DMS53 (cell line): Measurements from ENCODE around the gene GALNT9.
"Not testable (repeated sequence)": the region's sequence is repeated elsewhere in the genome, so short reads cannot be mapped to it uniquely, and the experiment has no call there.

Experiments
- DNase-seq: peaks from one replicate; lab custom pipeline; 2025; lab: John Stamatoyannopoulos, UW

The GALNT9 gene

GRCh38 chr12:132279184-132279889, 50.1 kb downstream of the GALNT9 start:
- DNase-seq, result no peak

DNA sequence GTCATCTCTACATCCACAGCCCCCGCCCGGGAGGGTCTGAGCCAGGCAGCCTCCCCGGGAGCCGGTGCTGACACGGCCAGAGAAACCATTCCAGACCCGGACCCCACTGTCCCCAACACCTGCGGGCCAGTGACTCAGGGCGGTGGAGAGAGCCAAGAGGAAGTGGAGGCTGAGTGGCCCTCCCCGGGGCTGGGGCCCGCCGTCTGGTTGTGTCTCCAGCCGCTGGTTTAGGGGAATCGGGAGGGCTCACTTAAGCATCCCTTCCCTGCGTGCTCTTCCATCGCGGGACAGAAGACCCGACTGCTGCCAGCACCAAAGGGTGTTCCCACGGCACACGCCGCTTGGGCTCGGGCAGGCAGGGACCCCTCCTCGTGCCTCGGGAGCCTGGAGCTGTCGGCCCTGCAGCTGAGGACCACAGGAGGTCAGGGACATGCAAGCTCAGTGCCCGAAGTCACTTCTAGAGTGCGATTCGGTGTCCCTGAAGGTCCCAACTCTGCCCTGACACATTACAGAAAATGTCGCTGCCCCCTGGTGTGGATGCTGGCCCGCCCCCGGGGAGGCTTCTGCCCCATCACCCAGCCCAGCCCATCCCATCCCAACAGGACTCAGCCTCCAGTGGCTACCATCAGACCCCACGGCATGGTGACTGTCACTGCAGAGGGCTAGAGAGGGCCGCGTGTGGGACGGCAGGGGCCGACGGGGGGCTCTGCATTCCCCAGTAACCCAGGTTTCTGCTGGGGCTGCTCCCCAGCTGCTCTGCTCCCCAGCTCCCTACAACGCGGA, 50.8 kb downstream of the GALNT9 start:
- no peak for DNase-seq

DNA sequence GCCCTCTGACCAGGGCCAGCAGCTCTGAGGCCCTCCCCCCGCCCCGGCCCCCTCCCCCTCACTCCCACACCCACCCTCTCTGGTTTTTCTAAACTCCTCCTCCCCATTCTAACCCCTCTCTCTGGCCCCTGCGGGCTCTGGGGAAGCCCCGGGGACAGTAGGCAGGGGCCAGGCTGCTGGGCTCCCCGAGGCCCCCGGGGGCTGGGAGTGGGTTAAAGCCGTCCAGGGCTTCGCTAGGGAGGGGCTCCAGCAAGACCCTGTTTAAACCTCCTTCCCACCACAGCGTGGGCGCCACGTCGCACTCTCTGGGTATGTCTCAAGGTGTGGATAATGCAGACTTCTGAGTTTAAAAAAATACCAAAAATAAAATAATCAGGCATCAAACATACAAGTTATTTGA, 51.4 kb downstream of the GALNT9 start:
- no peak for DNase-seq

- DNase-seq, result no peak
Observed at GRCh38 chr12:132277374-132277941, 51.9 kb downstream of the GALNT9 start.

- no peak for DNase-seq
Observed at GRCh38 chr12:132276827-132277373, 52.5 kb downstream of the GALNT9 start.

DNA sequence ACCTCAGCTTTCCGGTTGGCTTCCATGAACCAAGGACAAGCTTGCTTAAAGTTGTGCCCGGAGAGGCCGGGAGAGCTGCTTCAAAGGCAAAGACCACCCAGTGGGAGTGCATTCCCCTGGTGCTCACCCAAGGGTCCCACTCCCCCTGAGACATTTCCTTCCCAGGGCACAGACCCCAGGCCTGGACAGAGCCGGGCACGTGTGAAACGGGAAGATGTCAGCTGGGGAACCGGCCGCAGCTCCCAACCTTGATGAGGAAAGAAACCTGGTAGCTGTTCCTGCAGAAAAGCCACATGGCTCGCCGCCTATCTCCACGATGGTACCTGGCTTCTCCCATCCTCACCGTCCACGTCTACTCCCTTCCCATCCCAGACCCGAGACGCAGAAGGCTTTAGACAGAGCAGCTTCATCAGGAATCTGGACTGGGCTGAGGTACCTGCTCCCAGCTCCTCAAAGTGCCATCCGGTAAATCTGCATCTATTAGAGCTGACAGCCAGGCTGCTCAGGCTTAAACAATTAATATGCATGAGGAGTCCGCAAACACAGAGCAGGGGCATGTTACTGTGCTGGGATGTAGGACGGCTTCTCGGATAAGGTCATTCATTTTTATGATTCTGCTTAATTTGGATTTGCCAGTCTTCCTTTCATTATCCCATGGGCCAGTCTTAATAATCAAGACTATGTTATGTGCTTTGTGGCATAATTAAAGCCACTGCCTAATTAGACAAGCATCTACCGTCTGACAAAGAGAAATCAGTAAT, 53.1 kb downstream of the GALNT9 start:
- no peak for DNase-seq

GRCh38 chr12:132275631-132276030, 53.8 kb downstream of the GALNT9 start:
- DNase-seq, result no peak

- no peak for DNase-seq
Observed at GRCh38 chr12:132275110-132275531, 54.3 kb downstream of the GALNT9 start.

- no peak for DNase-seq
Observed at GRCh38 chr12:132273992-132274334, 55.4 kb downstream of the GALNT9 start.

DNA sequence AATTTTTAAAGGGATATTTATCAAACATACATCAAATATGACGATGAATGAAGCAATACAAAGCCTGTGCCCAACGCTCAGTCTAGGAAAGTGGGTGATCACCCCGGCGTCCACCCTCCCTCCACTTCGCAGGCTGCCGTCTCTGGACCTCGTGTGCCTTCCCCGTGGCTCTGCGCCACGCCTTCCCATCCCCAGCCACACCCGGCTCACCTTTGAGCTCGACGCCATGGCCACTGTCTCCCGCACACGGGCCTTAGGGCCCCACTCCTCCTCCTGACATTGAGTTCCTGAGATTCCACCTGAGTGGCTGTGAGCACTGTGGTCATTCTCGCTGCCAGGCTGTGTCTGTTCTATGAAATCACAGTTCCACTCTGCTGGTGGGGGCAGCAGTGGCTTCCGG, 56.7 kb downstream of the GALNT9 start:
- DNase-seq, result no peak

DNA sequence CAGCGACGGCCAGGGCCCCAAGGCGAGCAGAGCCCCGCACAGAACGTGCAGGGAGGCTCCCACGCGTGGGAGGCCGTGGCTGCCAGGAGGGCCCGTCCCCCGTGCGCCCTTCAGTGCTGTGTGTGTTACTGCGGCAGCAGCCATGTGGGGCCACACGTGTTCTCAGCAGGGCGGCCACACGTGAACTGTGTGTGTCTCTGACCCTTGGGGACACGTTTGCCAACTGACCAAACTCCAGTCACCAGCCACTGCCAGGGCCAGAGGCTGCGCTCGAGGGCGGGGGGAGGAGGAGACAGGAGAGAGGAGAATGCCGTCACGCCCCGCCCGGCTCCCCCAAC, 57.7 kb downstream of the GALNT9 start:
- no peak for DNase-seq

DNA sequence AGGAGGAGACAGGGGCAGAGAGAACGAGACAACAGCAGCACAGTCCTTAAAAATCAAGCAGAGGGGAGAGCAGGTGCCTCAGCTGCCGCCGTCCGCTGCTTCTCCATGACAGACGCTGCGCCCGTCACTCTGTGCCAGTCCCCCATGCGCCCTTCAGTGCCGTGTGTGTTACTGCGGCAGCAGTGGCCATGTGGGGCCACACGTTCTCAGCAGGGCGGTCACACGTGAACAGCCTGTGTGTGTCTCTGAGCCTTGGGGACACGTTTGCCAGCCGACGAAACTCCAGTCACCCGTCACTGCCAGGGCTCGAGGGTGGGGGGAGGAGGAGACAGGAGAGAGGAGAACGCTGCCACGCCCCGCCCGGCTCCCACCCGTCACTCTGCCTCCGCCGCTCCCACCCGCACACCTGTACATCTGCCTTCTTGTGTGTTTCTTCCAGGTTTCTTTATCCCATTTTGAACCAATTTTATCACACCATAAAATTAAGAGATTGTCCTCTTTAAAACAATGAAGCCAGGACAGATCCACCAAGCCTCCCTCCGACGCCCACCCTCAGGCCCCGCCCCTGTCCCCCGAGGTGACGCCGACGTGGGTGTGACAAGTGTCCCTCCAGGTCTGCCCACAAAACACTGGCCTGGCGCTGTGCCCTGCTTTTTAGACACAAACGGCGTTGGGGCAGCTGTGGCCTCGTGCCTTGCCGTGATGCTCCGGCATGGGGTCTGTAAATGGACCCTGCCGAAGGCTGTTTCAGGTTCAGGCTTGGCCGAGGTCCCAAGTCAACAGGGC, 58.2 kb downstream of the GALNT9 start:
- DNase-seq, result no peak

- no peak for DNase-seq
Observed at GRCh38 chr12:132270516-132270915, 58.9 kb downstream of the GALNT9 start.

GRCh38 chr12:132269271-132269968, 60.0 kb downstream of the GALNT9 start:
- no peak for DNase-seq

DNA sequence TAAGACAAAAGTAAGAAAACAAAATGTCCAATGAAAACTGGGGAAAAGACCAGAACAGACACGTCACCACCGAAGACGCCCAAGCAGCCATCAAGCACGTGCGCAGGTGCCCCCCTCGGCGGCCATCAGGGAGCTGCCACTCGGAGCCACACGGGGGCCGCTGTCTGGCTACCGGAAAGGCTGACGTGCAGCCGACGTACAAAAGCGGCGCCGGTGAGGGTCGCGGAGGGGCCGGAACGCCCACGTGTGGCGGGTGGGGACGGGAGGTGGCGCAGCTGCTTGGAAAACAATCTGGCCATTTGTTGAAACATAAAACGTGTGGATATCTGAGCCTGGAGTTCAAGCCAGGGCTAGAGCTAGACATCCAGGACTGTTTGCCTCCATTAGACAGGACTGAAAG, 60.7 kb downstream of the GALNT9 start:
- no peak for DNase-seq

DNA sequence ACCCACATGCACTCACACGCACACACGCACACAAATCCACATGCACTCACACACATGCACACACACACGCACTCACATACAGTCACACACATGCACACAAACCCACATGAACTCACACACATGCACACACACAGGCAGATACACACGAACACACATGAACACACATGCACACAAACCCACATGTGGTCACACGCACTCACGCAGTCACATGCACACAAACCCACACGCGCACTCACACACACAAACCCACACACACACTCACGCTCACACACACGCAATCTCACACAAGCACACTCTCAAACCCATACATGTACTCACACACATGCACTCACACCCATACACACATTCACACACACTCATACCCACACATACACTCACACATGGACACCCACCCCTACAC, 61.5 kb downstream of the GALNT9 start:
- no peak for DNase-seq

GRCh38 chr12:132266802-132267201, 62.6 kb downstream of the GALNT9 start:
- no peak for DNase-seq

DNA sequence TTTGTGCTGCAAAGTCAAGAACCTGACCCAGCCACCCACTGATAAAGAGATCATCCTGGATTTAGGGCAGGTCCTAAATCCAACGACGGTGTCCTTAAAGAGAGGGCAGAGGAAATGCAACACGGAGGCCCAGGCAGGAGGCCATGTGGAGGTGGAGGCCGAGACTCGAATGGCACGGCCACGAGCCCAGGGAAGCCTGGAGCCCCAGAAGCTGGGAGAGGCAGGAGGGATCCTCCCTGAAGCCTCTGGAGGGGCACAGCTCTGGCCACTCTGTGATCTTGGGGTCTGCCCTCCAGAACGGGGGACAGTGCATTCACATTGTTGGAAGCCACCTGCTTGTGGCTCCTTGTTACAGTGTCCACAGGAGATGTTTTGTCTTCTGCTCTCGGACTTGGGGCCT, 63.0 kb downstream of the GALNT9 start:
- no peak for DNase-seq

- not testable (repeated sequence) for DNase-seq
Observed at GRCh38 chr12:132265822-132266221, 63.6 kb downstream of the GALNT9 start.

DNA sequence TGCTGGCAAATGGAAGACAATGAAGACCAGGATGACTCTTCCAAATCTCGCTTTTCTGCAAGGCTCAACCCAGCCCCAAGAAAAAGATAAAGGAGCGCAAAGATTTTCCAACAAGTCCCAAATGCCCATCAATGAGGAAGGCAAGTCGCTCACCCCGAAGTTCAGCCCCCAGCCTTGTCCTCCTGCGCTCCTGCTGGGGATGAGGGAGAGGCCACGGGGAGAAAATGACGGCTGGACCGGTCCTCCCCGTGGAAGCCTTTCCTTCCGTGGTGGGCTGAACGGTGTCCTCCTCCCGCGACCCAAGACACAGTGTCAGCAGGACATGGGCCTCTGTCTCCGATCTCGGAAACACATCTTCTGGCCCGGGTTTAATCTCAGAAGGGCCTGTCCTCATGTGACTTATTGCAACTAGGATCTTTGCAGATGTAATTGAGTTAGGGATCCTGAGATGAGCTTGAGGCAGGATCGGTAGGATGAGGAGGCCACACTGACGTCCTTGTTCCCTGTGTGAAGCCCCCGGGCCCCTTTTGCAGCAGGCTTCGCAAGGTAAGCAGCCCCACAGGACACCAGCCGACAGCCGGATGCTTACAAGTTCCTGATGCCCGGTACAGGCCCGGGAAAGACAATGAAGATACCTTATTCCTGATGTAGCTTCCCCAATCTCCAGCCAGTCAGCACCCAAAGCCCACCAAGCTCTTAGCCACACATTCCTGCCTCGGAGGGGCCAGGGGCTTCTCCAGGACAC, 64.2 kb downstream of the GALNT9 start:
- DNase-seq, result no peak
